ENCODE data around the gene SOX15. TPM values are rescaled to one million over a fixed set of nuclear protein-coding genes. Genes with fewer than 3 reads are reported as not detected.

The SOX15 gene
- total and polyA plus RNA-seq, 2 of the 13 experiments (the other 11 are each of a cell fraction or from before 2014, with no cell fraction given), result 0.07 to 0.18 TPM

DNA sequence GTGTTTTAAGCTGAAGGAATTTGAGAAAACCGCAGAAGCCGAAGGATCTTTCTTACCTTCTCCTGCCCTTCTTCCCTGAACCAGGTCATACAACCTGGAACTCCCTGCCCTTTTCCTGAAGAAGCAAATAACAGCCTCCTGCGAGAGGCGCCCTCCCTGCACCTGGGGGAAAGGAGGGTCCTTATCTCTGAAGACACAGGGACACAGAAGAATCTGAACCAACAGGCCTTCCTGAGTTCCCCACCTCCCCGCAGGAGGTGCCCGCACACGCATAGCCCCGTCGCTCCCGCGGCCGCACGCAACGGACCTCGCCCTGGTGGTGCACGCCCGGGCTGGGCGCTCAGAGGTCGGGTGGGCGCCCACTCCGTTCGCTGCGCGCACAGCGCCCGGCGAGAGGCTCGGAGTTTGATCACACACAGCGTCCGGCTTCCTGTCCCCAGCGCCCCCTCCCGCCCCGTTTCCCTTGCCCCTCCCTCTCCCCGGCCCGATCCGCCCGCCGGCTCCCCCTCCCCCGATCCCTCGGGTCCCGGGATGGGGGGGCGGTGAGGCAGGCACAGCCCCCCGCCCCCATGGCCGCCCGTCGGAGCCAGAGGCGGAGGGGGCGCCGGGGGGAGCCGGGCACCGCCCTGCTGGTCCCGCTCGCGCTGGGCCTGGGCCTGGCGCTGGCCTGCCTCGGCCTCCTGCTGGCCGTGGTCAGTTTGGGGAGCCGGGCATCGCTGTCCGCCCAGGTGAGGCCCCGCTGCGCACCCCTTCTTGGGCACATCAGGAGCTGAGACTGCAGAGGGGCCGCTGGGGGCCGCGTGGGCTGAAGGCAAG, 41.1 kb downstream of the SOX15 start, which contains the start of gene TNFSF12 (continued):
- no peak for TF ChIP-seq ATAD3A (CRISPR knock-in tag; IDR thresholded peaks at IDR 0.05)
- TF ChIP-seq, protein P1, sequence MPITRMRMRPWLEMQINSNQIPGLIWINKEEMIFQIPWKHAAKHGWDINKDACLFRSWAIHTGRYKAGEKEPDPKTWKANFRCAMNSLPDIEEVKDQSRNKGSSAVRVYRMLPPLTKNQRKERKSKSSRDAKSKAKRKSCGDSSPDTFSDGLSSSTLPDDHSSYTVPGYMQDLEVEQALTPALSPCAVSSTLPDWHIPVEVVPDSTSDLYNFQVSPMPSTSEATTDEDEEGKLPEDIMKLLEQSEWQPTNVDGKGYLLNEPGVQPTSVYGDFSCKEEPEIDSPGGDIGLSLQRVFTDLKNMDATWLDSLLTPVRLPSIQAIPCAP (CRISPR knock-in tag; IDR thresholded peaks at IDR 0.05; ENCODE audit: low read depth), result no peak
- TF ChIP-seq NFYB (CRISPR knock-in tag; IDR thresholded peaks at IDR 0.05), result no peak
- 0 out of 2 replicates have a peak, but pooled peaks have one; percentile 23 for TF ChIP-seq ZNF343 (CRISPR knock-in tag; IDR thresholded peaks at IDR 0.05)
- TF ChIP-seq EEA1 (CRISPR knock-in tag; IDR thresholded peaks at IDR 0.05; ENCODE audit: borderline replicate concordance), result no peak
- TF ChIP-seq, protein P2, sequence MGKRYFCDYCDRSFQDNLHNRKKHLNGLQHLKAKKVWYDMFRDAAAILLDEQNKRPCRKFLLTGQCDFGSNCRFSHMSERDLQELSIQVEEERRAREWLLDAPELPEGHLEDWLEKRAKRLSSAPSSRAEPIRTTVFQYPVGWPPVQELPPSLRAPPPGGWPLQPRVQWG (CRISPR knock-in tag; IDR thresholded peaks at IDR 0.05; ENCODE audit: borderline replicate concordance, low read depth), result no peak
- no peak for TF ChIP-seq ZNF749 (CRISPR knock-in tag; IDR thresholded peaks at IDR 0.05; ENCODE audit: borderline replicate concordance)
- TF ChIP-seq, protein P3, sequence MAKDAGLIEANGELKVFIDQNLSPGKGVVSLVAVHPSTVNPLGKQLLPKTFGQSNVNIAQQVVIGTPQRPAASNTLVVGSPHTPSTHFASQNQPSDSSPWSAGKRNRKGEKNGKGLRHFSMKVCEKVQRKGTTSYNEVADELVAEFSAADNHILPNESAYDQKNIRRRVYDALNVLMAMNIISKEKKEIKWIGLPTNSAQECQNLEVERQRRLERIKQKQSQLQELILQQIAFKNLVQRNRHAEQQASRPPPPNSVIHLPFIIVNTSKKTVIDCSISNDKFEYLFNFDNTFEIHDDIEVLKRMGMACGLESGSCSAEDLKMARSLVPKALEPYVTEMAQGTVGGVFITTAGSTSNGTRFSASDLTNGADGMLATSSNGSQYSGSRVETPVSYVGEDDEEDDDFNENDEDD (CRISPR knock-in tag; IDR thresholded peaks at IDR 0.05; ENCODE audit: borderline replicate concordance), result no peak
- peak; percentile 45; the same call in 1 of the 2 replicates for TF ChIP-seq SP5 (CRISPR knock-in tag; IDR thresholded peaks at IDR 0.05; ENCODE audit: borderline replicate concordance, low read depth)
- peak; percentile 18; the same call in 1 of the 2 replicates for TF ChIP-seq KAT8 (CRISPR knock-in tag; IDR thresholded peaks at IDR 0.05)

All from HepG2 (cell line).